HG02610 (cell line): ENCODE measurements around the gene SLC50A1.

Experiments
- ATAC-seq: cut with Tn5 transposase; IDR thresholded peaks from one replicate; pipeline ENCODE4 v1.9.1; 2021; ENCODE audit warnings: mild to moderate bottlenecking, moderate library complexity; ENCODE audit not compliant: unreplicated experiment

The SLC50A1 gene

DNA sequence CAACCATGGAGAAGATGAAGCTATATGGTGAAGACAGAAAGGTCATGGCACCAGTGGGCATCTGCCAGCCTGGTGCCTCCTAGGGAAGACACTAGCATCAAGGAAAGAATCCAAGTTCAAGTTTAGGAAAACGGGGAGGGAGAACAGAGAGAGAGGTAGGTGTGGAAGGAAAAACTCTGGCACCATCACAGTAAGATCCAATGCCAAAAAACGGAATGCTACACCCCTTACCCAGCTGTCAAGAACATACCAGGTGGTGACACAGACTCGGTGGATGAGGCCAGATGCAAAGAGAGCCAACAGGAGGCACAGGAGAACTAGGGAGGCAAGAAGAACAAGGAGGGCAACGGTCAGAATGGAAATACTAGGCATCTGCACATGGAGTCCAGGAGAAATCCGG, 33.9 kb downstream of the SLC50A1 start:
- no peak for ATAC-seq

DNA sequence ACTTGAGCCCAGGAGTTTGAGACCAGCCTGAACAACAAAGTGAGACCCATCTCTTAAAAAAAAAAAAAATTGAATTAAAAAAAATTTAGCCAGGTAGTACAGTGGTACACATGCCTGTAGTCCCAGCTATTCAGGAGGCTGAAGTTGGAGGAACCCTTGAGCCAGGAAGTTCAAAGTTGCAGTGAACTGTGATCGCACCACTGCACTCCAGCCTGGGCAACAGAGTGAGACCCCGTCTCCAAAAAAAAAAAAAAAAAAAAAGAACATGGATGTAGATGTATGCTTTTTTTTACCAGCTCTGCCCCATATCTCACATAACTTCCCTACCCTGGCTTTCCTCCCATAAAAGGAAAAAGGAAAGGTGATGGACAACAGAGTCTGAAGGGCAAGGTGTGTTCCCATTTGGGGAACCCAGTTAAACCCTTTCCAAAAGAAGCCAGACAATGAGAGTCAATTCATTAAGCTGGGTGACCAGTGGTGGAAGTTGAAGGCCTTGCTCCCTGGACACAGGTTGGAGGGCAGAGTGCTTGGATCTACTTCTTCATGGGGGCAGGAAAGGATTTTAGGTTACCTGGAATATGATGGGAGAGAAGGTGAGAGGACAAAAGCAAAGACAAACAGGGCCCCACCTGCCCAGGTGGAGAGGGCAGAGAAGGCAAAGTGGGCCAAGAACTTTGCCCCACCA, 34.6 kb downstream of the SLC50A1 start:
- no peak for ATAC-seq

- no peak for ATAC-seq
Measured at GRCh38 chr1:155170806-155171205, 35.2 kb downstream of the SLC50A1 start.

DNA sequence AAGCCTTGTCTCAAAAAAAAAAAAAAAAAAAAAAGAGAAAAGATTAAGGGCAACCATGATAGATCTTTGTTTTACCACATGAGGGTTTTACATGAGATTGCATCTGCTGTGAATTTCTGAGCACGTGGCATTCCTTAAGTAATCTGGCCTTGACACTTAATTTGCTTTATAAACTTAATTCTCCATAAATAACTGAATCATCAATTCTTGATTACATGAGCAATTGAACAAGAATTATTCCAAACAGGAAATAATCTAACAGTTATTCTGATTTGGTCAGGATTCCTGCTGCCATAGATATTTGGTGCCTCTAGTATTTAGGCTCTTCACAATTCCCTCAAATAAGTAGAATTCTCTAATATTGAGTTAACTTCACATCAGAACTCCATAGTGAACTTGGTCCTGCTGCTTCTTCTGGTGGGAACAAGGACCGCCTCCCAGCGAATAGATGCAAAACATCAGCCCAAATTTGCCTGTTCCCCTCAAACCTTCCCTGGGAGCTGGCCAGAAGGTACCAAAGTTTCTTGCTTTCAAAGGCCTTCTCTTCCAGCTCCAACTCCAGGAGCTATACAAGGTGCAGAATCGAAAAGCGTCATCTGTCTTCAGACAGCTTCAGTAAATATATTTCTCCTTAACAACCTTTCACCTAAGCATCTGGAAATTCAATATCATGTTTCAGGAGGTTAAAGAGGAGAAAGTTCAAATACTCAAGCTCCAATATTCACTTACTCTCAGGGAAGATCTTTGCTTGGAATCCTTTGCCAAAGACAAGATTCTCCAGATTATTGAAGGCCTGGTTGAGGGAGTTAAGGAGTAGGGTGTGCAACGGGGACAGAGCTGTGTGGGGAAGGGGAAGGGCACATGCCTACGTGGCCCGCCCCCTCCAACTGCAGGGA, 36.4 kb downstream of the SLC50A1 start:
- ATAC-seq, result peak; percentile 17

DNA sequence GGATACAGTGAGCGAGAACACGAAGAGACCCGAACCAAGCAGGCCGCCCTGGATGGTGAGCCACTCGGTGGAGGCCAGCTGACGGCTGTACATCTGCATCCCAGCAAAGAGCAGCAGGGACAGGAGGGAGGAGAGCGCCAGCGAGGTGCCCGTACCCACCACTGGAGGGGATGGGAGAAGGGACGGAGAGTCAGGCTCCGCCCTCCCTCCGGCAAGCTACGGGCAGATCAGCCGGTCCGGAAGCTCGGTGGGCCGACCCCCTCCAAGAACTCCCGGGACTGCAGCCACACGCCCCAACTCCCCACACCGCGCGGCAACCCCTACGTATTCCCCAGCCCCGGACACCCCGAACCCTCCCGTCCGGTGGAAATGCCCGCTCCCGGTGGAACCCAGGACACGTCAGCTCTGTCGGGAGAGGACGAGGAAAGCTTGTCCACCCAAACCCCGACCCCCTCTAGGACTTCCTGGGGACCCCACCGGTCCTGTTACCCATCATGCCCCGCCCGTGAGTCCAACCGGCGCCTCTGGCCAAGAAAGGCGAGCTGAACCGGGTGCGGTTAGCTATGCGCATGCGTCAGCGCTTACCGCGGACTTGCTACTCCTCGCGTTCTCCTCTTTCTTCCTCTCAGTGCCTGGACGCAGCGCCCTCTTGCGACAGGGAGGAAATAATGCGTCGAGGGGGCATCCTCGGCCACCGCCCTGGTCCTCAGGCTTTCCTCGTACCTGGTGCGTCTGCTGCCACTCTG, 37.3 kb downstream of the SLC50A1 start, which contains the start of gene KRTCAP2:
KRTCAP2 (minus strand) TSS at position 573 of the 746 bp plus-strand sequence; CDS start at position 493, 80 bp downstream.
- peak; percentile 56 for ATAC-seq

DNA sequence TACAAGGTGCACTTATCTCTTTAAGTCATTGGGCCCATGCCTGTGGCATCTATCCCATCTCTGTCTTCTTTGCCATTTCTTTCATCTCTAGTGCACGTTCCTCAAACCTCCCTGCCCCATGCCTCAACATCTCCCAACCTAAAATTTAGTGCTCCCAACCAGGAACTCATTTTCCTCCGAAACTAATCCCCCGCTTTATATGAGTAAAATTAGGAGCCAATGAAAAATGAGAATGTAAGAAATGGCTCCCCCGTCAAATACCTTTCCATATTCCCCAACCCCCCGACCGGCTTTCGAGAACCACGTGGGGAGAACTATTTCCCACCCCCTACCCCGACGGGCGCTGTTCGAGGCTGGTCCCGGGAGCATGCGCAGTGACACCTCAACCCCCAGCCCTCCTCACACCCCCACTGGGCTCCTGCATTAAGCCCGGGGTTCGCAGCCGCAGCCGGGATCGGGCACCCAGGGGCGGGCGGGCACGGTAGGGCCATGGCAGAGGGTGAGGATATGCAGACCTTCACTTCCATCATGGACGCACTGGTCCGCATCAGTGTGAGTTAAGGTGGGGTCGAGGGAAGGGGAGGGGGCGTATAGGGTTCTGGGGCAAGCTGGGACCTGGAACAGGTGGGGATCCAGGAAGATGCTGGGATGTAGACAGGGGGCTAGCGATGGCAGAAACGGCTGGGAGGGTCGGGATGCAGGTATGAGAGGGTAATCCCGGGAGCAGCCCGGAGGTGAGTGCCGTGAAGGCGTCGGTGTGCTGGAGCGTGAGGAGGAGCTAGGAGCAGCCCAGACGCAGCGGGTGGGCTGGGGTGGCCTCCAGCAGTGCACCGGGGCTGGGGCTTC, 38.0 kb downstream of the SLC50A1 start, which contains the start of gene TRIM46:
TRIM46 (plus strand) TSS at position 372 of the 846 bp plus-strand sequence; CDS start at position 490, 118 bp downstream.
- ATAC-seq, result no peak

- no peak for ATAC-seq
Measured at GRCh38 chr1:155174324-155175280, 39.0 kb downstream of the SLC50A1 start.

DNA sequence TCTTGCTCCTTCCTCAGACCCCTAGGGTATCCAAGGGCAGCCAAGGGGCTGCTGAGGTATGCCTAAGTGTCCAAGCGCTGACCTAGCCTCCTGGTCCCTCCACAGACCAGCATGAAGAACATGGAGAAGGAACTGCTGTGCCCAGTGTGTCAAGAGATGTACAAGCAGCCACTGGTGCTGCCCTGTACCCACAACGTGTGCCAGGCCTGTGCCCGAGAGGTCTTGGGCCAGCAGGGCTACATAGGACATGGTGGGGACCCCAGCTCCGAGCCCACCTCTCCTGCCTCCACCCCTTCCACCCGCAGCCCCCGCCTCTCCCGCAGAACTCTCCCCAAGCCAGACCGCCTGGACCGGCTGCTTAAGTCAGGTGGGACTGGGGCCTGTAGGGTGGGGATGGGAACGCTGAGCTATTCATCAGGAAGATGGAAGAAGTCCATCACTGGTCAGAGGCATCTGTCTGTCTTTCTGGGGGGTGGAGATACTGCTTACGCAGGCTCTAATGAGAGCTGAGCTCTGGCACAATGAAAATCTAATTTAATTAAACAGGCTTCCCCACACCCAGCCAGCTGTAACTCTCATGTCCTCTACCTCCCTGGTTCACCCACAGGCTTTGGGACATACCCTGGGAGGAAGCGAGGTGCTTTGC, 39.8 kb downstream of the SLC50A1 start:
- no peak for ATAC-seq

GRCh38 chr1:155175927-155176371, 40.3 kb downstream of the SLC50A1 start:
- ATAC-seq, result no peak

GRCh38 chr1:155176544-155177071, 41.0 kb downstream of the SLC50A1 start:
- ATAC-seq, result no peak

DNA sequence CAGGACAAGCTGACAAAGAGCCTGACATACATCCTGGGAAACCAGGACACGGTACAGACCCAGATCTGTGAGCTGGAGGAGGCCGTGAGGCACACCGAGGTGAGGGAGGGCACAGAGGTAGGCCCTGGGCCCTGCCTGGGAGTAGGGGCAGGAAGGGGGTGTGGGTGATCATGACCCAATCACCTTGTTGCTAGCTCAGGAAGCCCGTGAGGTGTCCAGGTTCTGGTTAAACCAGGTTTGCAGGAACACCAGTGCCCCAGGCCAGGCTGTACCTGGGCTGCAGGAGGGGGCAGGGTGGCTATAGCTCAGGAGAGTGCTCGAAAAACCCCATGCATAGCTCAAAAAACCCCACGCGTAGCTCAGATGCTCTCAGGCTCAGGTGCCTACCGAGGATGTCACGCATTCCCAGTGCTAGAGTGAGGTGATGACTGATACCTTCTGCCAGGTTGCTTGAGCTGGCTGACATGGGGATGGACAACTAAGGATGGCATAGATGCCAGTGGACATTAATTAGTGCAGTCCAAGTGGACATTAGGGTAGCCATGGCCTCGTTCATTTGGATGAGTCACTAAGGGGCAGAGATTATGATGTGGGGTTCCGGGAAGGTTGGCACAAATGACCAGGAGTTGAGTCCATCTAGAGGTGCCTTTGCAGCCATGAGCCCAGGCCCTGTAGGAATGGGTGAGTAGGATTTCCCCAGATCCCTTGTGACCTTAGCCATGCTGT, 41.7 kb downstream of the SLC50A1 start:
- ATAC-seq, result no peak

DNA sequence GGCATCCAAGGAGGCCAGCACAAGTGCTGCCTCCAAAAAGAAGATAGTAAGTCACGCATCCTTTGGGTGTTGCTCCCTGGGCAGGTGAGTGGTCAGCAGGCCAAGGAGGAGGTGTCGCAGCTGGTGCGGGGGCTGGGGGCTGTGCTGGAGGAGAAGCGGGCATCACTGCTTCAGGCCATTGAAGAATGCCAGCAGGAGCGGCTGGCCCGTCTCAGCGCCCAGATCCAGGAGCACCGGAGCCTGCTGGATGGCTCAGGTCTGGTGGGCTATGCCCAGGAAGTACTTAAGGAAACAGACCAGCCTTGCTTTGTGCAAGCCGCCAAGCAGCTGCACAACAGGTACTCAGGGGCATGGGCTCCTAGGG, 42.2 kb downstream of the SLC50A1 start:
- ATAC-seq, result no peak

DNA sequence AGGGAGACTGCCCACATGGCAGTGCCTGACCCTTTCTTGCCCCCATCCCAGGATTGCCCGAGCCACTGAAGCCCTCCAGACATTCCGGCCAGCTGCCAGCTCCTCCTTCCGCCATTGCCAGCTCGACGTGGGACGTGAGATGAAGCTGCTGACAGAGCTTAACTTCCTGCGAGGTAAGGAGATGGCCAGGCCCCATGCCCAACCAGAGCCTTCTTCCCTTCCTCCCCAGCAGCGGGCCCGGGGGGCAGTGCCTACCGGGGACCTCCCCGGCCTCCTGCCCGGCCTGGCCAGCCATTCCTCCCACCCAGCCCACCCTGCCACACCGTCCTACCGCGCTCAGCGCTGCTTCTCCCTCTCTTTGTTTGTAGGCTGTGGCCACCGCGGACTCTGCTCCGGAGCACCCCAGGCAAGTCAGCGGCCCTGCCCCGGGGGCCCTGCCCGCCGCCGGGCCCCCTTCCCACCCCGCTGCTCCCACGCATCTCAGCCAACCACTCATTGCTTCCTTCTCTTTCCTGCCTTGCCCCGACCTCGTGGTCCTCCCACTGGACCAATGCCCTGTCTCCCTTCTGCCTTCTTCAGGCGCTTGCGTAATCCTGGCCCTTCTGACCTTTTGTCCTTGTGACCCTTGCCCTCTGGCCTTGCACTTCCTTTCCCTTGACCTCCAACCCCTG, 42.9 kb downstream of the SLC50A1 start:
- no peak for ATAC-seq

GRCh38 chr1:155179112-155180031, 43.7 kb downstream of the SLC50A1 start:
- ATAC-seq, result no peak

GRCh38 chr1:155181371-155182051, 45.9 kb downstream of the SLC50A1 start:
- no peak for ATAC-seq
